Measurements from ENCODE around the gene BTRC. TPM values are rescaled to one million over a fixed set of nuclear protein-coding genes. Genes with fewer than 3 reads are reported as not detected.
A peak's percentile ranks its signal among the peaks of the same experiment; 100 is the strongest.

BTRC gene
- total RNA-seq, 1 donor from 2014 or later = 28.6 TPM

DNA sequence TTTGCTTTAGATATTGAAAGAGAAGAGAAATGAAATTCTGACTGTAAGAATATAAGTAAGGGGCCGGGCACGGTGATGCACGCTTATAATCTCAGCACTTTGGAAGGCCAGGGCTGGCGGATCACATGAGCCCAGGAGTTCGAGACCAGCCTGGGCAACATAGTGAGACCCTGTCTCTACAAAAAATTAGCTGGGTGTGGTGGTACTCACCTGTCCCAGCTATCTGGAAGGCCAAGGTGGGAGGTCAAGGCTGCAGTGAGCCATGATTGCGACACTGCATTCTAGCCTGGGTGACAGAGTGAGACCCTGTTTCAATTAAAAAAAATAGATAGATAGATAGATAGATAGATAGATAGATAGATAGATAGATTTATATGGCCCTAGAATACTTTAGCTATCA is 82.3 kb downstream of the BTRC start:
- Mint-ChIP-seq H3K4me1 (ENCODE audit: low read depth) (no peaks in the 10 kb centered on the region), H3K36me3 (ENCODE audit: low read depth) (no peaks in the 10 kb centered on the region), H3K4me3 (ENCODE audit: unreplicated experiment) (no peak overlapping the region), H3K9me3 (ENCODE audit: low read depth) (no peaks in the 10 kb centered on the region), H3K27me3 (ENCODE audit: low read depth) (no peaks in the 10 kb centered on the region), H3K27ac (ENCODE audit: unreplicated experiment) (no peak overlapping the region)
- TF ChIP-seq, protein P1, sequence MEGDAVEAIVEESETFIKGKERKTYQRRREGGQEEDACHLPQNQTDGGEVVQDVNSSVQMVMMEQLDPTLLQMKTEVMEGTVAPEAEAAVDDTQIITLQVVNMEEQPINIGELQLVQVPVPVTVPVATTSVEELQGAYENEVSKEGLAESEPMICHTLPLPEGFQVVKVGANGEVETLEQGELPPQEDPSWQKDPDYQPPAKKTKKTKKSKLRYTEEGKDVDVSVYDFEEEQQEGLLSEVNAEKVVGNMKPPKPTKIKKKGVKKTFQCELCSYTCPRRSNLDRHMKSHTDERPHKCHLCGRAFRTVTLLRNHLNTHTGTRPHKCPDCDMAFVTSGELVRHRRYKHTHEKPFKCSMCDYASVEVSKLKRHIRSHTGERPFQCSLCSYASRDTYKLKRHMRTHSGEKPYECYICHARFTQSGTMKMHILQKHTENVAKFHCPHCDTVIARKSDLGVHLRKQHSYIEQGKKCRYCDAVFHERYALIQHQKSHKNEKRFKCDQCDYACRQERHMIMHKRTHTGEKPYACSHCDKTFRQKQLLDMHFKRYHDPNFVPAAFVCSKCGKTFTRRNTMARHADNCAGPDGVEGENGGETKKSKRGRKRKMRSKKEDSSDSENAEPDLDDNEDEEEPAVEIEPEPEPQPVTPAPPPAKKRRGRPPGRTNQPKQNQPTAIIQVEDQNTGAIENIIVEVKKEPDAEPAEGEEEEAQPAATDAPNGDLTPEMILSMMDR (IDR thresholded peaks at IDR 0.05) = no peak
- no peak for DNase-seq (ENCODE audit: low spot score)

DNA sequence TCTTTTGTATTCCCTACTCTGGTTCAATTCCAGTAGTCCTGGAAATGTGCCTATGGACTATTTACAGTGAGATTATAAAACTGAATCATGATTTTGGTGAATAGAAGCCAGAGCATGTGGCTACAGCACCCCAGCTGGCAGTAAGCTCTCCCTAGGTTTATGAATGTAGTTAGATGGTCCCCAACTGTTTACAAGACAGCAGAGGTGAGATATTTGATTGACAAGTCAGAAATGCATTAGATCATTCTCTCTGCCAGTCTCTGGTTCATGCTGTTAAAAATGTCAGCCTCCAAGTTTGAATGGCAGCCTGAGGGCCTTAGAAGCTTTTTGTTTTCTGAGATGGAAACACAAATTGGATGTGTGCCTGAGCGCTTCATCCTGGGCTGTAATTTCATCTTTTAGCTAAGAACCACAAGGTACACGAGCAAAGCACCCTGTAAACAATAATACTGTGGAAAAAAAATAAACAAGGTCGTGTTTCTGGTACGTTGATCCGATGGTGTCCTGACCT is 85.0 kb downstream of the BTRC start:
- DNase-seq (ENCODE audit: low spot score) = no peak
- Mint-ChIP-seq H3K27me3 (ENCODE audit: low read depth) (no peaks in the 10 kb centered on the region), H3K9me3 (ENCODE audit: low read depth) (no peaks in the 10 kb centered on the region), H3K27ac (ENCODE audit: unreplicated experiment) (no peak overlapping the region), H3K4me3 (ENCODE audit: unreplicated experiment) (no peak overlapping the region), H3K4me1 (ENCODE audit: low read depth) (peaks cover 4% of the 10 kb centered on the region), H3K36me3 (ENCODE audit: low read depth) (no peaks in the 10 kb centered on the region)
- TF ChIP-seq, protein P1 (IDR thresholded peaks at IDR 0.05) = no peak

DNA sequence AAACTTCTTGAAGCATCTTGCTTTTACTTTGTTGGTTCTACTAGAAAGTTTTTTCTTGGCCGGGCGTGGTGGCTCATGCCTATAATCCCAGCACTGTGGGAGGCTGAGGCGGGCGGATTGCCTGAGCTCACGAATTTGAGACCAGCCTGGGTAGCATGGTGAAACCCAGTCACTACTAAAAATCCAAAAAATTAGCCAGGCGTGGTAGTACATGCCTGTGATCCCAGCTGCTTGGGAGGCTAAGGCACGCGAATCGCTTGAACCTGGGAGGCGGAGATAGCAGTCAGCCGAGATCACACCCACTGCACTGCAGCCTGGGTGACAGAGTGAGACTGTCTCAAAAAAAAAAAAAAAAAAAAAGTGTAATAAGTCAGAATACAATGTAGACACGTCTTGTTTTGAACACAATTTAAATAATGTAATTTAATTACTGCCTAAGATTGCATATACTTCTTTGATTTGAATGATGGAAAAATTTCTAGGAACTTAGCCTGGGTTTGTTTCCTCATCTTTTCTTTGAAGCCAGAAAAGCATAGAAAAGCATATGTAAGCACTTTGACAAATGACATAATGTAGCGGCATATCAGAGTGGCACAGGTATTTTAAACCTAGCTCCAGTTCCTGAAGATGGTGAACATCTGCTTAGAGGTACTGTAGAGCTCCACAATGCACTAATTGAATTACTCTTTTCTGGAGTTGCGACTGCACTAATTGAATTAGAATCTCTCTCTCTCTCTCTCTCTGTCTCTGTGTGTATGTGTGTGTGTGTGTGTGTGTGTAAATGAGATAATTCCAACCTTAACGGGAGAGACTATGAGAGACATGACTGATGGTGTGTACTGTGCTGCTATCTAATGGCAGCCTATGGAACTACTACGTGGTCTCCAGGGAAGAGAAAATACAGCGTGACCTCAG is 87.8 kb downstream of the BTRC start:
- DNase-seq (ENCODE audit: low spot score) = no peak
- no peak overlapping the region for H3K27ac Mint-ChIP-seq (ENCODE audit: unreplicated experiment)
- no peak overlapping the region for H3K4me3 Mint-ChIP-seq (ENCODE audit: unreplicated experiment)
- no peaks in the 10 kb centered on the region for H3K9me3 Mint-ChIP-seq (ENCODE audit: low read depth)
- no peaks in the 10 kb centered on the region for H3K36me3 Mint-ChIP-seq (ENCODE audit: low read depth)
- H3K4me1 Mint-ChIP-seq (ENCODE audit: low read depth) = peaks cover 16% of the 10 kb centered on the region
- H3K27me3 Mint-ChIP-seq (ENCODE audit: low read depth) = no peaks in the 10 kb centered on the region
- TF ChIP-seq, protein P1 (IDR thresholded peaks at IDR 0.05) = peak; percentile 84

DNA sequence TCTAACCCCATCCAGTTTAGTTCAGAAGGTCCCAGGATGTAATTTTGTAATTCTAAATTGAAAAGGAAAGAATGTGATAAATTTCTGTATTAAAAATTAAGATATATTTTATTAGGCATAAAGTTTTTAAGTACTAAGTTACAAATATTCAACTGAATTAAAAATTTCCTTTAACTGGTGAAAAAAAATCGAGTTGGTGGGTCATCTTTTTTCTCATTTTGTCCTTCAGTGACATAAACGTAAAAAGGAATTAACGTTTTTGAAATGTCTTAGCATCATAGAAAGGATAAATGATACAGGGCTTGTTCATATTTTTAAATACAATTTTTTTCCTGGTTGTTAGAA is 88.5 kb downstream of the BTRC start:
- peaks cover 17% of the 10 kb centered on the region for H3K4me1 Mint-ChIP-seq (ENCODE audit: low read depth)
- no peaks in the 10 kb centered on the region for H3K27me3 Mint-ChIP-seq (ENCODE audit: low read depth)
- TF ChIP-seq, protein P1 (IDR thresholded peaks at IDR 0.05) = peak; percentile 37
- no peak overlapping the region for H3K4me3 Mint-ChIP-seq (ENCODE audit: unreplicated experiment)
- H3K27ac Mint-ChIP-seq (ENCODE audit: unreplicated experiment) = no peak overlapping the region
- H3K36me3 Mint-ChIP-seq (ENCODE audit: low read depth) = no peaks in the 10 kb centered on the region
- no peaks in the 10 kb centered on the region for H3K9me3 Mint-ChIP-seq (ENCODE audit: low read depth)
- no peak for DNase-seq (ENCODE audit: low spot score)

GRCh38 chr10:101444058-101444898 is 90.3 kb downstream of the BTRC start:
- Mint-ChIP-seq H3K4me3 (ENCODE audit: unreplicated experiment) (no peak overlapping the region), H3K27ac (ENCODE audit: unreplicated experiment) (no peak overlapping the region), H3K4me1 (ENCODE audit: low read depth) (peaks cover 17% of the 10 kb centered on the region), H3K27me3 (ENCODE audit: low read depth) (no peaks in the 10 kb centered on the region), H3K36me3 (ENCODE audit: low read depth) (no peaks in the 10 kb centered on the region), H3K9me3 (ENCODE audit: low read depth) (no peaks in the 10 kb centered on the region)
- TF ChIP-seq, protein P1 (IDR thresholded peaks at IDR 0.05) = peak; percentile 72
- no peak for DNase-seq (ENCODE audit: low spot score)

All from chondrocyte (in vitro differentiated cells).